SK-N-SH (cell line): ENCODE results near the gene CCDC6.

Source experiments
- CTCF ChIP-seq: fragments of 200-600 bp; sonication (generic); IDR thresholded peaks from 2 replicates; pipeline ENCODE4 v1.6.1; 2017; ENCODE audit warnings: antibody characterized with exemption, mild to moderate bottlenecking, moderate library complexity
- EP300 ChIP-seq, 2 experiments: IDR thresholded peaks; 2 replicates each; pipeline versions ENCODE4 v1.4.0 to v1.6.1; 2012; ENCODE audit warnings: borderline replicate concordance in 1 of 2, low read depth in 1 of 2, low read length in 1 of 2
- EZH2phosphoT487 ChIP-seq: fragments of 200-600 bp; sonication (generic); IDR thresholded peaks from 2 replicates; pipeline ENCODE4 v1.6.1; 2017; ENCODE audit warnings: low read depth, mixed run types, mild to moderate bottlenecking, antibody characterized with exemption, moderate library complexity, borderline replicate concordance
- FOSL2 ChIP-seq: IDR thresholded peaks from 2 replicates; pipeline ENCODE4 v1.4.0; 2012; ENCODE audit warnings: low read depth, mild to moderate bottlenecking, moderate library complexity, borderline replicate concordance
- FOXJ3 ChIP-seq: sonication (generic); formaldehyde crosslinking; IDR thresholded peaks from 2 replicates; pipeline ENCODE4 v1.5.1; 2020; ENCODE audit warnings: mild to moderate bottlenecking, missing genetic modification reagents
- MXI1 ChIP-seq: IDR thresholded peaks from 2 replicates; pipeline ENCODE4 v1.6.1; 2012; ENCODE audit warnings: mild to moderate bottlenecking, low read depth, low read length, improper control_type of control experiment
- POLR2AphosphoS5 ChIP-seq: IDR thresholded peaks from 2 replicates; pipeline ENCODE4 v1.6.1; 2012; ENCODE audit warnings: low read depth, low read length
- RAD21 ChIP-seq: IDR thresholded peaks from 2 replicates; pipeline ENCODE4 v1.6.1; 2012; ENCODE audit warnings: mild to moderate bottlenecking, low read length
- REST ChIP-seq: IDR thresholded peaks from 2 replicates; pipeline ENCODE4 v1.6.1; 2012; ENCODE audit warnings: mild to moderate bottlenecking, low read depth, low read length, moderate library complexity
- USF2 ChIP-seq: fragments of 150-350 bp; IDR thresholded peaks from 2 replicates; pipeline ENCODE4 v1.6.1; 2017; ENCODE audit warnings: antibody characterized with exemption, low read length, low read depth, borderline replicate concordance

GRCh38 chr10:59757966-59758365, 148.4 kb downstream of the CCDC6 start:
- TF ChIP-seq CTCF (no peak), MXI1 (no peak), EP300 (IDR thresholded peaks at IDR 0.05; ENCODE audit: borderline replicate concordance in 1 of 2, low read depth in 1 of 2, low read length in 1 of 2) (no peak), FOSL2 (no peak), EZH2phosphoT487 (no peak), POLR2AphosphoS5 (no peak), USF2 (no peak), RAD21 (no peak), REST (no peak), FOXJ3 (no peak)
